Measurements from ENCODE around the gene WBP11.

WBP11 gene

GRCh38 chr12:14803011-14803829 is at the start of gene WBP11, which contains the start of gene C12orf60:
Gene WBP11 (minus strand): TSS chr12:14803478. CDS start chr12:14801383, 2,095 bp downstream.
Gene C12orf60 (plus strand): TSS chr12:14803670. CDS start chr12:14822936, 19,266 bp downstream.
- DNase-seq, result peak; percentile 98

DNA sequence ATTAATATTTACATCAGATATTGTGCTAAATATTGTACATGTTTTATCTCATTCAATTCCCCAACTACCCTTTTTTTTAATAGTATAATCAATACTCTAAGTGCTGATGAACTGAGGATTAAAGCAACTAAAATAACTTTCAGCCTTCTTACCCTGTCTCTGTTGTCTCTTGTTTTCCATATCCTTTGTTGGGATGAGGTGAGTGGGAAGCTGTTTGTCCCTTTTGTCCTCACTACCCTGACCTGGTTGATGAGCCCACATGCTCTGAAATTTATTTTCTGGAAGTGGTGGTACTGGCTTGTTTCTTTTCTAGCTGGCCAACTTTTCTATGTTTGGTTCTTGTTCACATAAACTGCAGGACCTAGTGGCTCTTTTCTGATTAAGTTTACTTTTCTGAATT is 49.6 kb upstream of the WBP11 start:
- DNase-seq, result no peak

GRCh38 chr12:14850929-14851663 is 47.8 kb upstream of the WBP11 start:
- no peak for DNase-seq

DNA sequence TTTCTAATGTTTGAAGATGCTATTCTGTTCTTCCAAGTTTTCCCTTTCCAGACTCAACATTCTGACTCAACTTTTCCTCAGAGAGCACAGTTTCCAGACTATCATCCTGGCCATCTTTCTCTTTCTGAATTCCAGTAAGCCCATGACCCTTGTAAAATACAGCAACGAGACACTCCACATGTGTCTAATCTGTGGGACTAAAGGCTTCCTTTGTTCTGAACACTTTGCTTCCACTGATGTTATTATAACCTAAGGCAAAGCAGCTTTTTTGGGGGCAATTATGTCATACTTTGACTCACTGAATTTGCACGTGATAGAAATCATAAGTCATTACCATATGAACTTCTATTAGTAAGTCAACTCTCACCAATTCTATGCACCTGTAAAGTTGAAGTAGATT is 46.4 kb upstream of the WBP11 start:
- no peak for DNase-seq

GRCh38 chr12:14846876-14847580 is 43.8 kb upstream of the WBP11 start:
- DNase-seq, result peak in 1 of 2 experiments; percentile 23

DNA sequence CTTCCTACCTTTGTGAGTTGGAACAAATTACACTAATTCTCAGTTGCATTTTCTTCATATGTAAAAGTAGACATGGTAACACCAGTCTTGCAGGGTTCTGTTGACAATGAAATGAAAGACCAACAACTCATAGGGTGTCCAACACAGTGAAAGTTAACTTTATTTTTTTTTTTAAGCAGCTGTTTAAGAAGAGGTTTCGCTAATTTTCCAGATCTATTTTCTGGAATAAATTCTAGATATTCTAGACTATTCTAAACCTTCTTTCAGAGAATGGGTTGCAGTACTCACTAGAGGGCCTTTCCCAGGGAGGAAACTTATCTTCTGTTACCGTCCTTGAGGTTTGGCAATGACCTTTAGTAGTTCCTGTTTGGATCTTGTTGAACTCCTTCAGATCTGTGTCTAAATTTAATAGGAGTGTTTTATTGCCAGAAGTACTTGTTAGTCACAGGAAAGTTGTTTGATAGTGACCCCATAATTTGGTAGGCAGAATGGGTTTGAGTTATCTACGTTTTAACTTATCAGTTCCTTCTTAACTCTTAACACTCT is 42.8 kb upstream of the WBP11 start:
- no peak for DNase-seq

GRCh38 chr12:14845350-14845750 is 42.1 kb upstream of the WBP11 start:
- DNase-seq, result peak; percentile 48 to 76

DNA sequence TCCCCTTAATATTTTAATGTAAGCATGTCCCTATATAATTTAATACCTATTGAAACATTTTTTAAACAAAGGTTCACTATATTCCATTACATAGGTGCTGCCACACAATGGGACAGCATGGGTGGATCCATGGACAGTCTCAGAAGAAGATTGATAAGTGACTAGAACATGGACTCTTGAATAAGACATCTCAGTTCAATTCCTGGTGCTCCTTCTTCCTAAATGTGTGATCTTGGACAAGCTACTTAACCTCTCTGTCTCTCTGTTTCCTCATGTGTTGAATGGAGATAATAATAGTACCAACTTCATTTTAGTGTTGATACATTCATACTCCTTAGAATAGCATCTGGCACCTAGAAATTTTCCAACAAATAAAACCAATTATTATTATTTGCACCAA is 41.1 kb upstream of the WBP11 start:
- DNase-seq, result no peak

DNA sequence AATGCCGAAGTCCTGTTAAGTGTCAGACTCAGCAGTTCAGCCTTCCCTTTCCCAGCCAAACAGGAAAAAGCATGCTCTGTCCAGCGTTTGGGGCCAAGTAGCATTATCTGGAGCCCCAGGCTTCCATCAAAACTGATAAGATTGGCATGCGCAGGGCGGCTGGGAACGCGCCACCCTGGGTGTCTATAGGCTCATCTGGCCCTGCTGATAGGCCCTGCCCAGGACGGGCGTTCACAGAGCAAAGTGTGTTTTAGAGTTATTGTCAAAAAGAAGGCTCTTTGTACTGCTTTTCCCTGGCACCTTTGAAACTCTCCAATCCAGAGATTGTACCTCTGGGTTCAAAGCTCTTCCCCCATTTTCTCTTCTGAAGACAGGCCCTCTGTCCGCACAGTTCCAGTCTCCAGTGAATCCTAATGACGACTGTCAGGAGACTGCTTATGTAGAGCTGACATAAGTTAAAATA is 40.2 kb upstream of the WBP11 start, which contains the start of gene ART4:
TSS of gene ART4 (minus strand) at position 102 of the 463 bp plus-strand sequence. CDS start 413 bp downstream, outside the sequence.
- no peak for DNase-seq

GRCh38 chr12:14842315-14842714 is 39.0 kb upstream of the WBP11 start:
- no peak for DNase-seq

DNA sequence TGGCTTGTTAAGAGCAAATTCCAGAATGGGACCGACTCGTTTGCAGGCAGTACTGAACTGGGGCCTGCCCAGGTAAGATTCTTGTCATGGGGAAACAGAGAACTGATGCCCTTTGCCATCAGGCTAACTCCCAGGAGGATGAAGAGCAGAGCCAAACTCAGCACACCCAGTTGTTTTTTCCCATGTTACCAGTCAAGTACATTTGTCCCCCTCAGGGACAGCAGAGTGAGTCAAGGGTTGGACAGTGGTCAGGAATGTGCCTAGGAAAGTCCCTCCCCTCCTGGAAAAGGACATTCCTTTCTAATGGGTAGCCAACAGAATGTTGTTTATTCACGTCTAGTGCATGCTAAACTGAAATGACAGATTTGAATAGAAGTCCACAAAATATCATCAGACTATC is 38.5 kb upstream of the WBP11 start:
- DNase-seq, result no peak

- no peak for DNase-seq
These were observed 37.3 kb upstream of the WBP11 start for GRCh38 chr12:14840616-14841015.

- DNase-seq, result no peak
These were observed 36.0 kb upstream of the WBP11 start for GRCh38 chr12:14839262-14839661.

- DNase-seq, result no peak
These were observed 33.3 kb upstream of the WBP11 start for GRCh38 chr12:14836336-14837210.

- DNase-seq, result peak in 1 of 2 experiments; percentile 63
These were observed 31.2 kb upstream of the WBP11 start for GRCh38 chr12:14834509-14834908.

DNA sequence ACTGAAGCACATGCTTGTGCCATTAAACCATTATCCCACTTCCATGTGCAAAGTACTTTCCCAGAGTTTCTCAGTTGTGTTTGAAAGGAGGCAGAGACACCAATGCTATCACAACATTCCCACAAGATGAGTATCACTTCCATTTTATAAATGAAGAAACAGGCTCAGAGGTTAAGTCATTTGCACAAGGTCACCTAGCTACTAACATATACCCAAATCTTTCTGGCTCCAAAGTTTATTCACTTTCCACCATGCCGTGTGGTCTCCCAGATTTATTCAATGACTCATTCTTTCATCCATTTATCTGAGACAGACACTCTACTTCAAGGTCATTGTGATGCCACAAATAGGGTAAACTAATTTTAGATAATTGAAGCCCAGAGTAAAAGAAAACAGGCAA is 30.7 kb upstream of the WBP11 start:
- no peak for DNase-seq

DNA sequence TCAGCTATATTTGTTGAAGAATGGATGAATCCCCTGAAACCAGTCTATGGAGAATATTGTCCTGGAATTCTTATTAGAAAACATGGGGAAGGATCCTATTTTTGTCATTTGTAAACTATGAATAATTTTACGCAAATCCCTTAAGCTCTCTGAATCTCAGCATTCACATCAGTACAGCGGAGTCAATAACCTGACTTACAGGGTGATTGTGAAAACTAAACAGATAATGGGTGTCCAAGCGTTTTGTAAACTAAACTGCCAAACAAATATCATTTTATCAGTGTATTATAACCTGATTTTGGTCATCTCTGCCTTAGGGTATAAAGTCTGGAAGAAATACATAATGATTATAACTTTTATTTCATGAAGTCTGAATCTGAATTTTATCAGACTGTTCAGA is 30.1 kb upstream of the WBP11 start:
- no peak for DNase-seq

GRCh38 chr12:14828892-14829291 is 25.6 kb upstream of the WBP11 start:
- DNase-seq, result no peak

DNA sequence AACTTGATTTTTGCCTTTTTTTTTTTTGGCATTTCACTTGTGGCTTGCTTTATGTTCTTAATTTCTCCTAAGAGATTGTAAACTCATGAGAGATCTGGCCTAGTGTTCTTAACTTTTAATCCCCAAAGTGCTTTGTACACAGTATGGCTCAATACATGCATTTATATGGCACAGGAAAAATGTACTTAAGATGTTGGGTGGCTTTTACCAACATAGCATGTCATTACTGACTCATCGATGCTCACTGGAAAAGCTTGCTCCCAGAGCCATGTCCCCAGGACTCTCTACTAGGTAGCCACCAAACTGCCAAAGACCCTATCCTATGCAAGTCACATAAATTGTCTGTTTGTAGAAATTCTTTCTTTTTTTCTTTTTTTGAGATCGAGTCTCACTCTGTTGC is 23.8 kb upstream of the WBP11 start:
- DNase-seq, result no peak

- no peak for DNase-seq
These were observed 23.2 kb upstream of the WBP11 start for GRCh38 chr12:14826491-14826890.

- no peak for DNase-seq
These were observed 22.0 kb upstream of the WBP11 start for GRCh38 chr12:14825256-14825655.
